HG03103 (cell line): ENCODE results near the gene DLGAP1.
"Not testable (repeated sequence)": the region's sequence is repeated elsewhere in the genome, so short reads cannot be mapped to it uniquely, and the experiment has no call there.

Source experiments
- ATAC-seq: cut with Tn5 transposase; IDR thresholded peaks from one replicate; pipeline ENCODE4 v1.9.1; 2021; ENCODE audit warnings: low read depth; ENCODE audit not compliant: unreplicated experiment

Gene DLGAP1

DNA sequence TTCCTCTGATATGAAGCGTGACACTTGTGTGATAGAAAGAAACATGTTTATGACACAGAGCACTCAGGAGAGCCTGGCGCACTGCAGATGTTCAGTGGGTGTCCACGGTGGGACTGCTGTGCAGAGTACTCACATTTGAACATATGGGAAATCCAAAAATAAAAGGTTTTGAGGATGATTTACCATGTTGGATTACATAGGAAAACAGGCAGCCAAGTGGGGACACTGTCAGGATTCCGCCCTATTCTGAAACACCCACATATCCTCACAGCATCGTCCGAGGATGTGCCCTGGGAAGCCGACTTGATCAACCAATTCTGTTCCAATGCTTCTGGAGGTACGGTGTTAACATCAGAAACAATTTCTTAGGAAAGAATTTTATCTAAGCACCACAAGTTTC is 741.4 kb downstream of the DLGAP1 start:
- no peak for ATAC-seq

DNA sequence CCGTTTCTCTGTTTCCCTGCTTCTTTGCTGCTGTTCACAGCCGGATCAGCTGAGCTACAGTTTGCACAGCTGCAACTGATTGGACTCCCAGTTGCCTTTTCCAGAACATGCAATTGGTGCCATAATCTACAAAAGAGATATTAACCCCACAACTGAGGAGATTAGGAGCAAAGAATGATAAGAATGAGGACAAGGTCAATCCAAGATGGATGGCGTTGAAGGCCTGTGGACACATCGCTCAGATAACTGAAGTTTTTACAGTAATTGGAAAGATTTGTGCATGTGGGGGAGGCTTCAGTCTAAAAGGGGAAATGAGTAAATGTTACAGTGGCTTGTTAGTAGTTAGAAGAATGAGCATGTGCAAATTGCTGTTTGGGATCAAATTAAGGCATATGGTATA is 741.9 kb downstream of the DLGAP1 start:
- no peak for ATAC-seq

DNA sequence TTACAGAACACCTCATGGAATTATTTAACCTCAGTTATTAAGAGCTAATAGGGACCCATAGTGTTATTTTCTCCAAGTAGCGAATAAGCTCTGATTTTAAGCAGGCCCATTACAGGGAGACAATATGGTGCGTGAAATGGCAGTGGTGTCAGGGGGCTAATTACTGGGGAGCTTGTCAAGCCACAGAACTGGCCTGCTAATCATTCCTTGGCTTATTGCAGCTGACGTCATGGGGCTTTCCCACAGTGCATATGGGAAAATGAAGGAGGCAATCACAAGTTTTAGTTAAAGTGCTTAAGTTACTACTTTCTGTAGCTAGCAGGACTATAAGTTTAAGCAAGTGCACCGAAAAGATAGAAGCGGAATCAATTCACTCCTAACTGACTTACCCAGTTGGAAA is 742.6 kb downstream of the DLGAP1 start:
- ATAC-seq, result no peak

DNA sequence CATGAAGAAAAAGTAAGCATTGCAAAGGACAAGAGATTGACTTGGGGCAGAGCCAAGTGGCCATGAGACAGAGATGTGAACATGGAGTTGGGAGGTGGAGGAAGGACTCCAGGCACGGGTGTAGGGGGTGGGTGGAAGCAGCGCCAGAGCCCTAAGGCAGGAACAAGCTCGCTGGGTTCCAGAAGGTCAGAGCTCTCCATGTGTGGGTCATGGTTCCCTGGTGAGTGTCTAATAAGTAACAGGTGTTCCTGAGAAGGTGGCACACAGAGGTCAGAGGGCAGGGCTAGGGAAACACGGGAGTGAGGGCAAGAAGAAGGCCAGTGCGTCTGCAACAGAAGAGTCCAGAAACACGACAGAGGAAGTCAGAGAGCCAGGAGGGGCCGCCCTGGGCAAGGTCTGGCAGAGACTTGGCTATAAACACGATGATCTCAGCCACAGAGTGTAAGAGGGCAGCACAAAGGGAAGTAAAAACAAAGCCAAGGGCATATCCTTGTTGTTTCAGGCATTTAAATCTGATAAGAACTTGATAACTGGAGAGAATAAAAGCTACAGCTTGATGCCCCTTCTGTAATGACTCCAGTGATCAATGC is 744.3 kb downstream of the DLGAP1 start:
- ATAC-seq, result no peak

DNA sequence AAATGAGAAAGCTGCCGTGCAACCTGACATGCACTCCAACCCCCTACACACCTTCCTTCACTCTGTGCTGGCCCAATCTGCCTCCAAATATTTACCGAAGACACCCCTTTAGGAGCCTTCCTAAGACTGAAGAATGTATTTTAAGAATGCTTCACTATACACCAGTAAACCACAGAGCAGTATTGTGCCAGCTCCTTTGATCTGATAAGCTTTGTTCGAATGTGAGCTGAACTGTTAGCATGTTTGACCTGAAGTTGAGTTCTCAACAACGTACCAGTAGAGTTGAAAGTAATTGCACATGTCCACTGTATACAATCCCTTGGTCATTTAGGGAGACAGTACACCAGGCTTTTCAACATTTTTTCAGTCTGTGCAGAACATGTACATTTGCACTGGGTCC is 745.9 kb downstream of the DLGAP1 start:
- no peak for ATAC-seq

DNA sequence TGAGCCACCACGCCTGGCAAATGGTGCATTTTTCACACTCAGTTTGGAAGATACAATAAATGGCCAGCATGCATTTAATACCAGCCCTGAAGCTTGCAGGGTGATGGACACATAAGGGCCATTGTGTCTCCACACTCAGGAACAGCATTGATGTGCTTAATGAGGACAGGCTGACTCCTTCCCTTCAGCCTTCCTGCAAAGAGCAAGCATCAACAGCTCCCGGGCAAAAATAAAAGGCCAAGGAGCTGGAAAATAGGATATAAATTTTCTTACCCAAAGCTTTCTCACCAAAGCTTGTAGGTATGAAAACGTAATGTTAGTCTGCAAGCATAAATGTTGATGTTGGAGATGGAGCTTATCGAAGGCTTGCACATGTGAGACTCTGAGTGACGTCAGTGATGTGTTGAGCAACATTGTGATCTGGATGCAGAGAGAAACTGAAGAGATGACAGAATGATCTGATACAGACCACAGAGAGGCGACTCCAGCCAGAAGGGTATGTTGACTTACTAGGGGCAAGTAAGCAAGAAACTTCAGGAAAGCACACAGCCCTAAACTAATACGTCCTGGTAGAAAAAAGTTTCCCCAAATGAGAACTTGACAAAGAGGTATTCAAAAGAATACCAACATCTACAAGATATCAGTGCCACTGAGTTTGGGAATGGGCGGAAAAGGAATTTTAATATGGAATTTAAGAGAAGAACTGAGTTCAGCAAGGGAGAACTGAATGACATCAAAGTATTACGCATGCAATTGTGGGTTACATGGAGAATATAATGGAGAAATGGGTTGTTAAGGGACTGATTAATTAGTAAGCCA is 748.6 kb downstream of the DLGAP1 start:
- no peak for ATAC-seq

DNA sequence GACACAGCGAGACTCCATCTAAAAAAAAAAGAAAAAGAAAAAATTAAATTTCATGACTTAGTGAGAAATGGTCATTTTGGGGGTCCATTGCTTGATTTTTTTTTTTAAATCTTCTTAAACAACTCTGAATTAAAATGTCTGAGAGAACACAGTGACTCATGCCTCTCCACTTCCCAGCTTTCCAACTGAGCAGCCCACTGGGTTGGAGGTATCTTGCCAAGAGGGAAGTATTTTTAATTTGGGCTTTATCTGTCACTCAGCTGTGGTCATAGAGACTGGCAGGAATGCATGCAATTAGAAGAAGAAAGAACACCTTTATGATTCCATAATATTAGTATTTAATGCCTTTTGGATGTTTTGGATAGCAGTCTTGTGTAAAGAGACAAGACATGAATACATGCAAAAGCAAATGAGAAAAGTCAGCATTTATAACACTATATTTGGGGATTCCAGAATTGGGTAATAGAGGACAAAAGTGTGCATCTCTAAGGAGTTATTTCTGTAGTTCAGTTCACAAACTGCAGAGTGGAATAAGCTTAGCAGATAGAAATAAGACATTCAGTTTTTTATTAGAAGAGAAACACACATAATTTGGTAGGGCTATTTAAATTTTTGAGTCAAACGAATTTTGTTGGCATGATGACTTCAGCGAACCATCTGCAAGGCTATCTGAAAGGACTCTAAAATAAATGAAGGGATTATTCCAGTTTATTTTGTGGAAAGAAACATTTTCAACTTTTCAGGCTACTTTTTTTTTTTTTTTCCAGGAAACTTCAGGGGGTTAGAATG is 750.4 kb downstream of the DLGAP1 start:
- no peak for ATAC-seq

DNA sequence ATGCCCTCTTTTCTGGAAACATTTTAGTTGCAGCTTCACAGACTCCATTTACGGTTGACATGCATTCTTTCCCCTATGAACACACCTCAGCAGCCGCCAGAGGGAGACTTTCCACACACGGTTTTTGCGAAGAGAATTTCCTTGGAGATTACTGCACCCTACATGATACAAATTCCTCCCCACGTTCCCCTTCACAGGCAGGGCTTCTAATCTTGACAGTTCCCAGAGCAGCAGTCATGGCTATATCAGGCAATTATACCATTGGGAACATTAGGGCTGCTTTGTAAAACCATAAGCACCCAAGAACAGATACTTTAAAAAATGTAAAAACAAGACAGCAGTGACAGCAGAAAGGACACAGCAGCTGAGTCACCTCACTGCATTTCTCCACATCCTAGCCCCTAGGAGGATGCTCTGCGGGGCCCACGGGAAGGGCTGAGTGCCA is 751.4 kb downstream of the DLGAP1 start:
- no peak for ATAC-seq

DNA sequence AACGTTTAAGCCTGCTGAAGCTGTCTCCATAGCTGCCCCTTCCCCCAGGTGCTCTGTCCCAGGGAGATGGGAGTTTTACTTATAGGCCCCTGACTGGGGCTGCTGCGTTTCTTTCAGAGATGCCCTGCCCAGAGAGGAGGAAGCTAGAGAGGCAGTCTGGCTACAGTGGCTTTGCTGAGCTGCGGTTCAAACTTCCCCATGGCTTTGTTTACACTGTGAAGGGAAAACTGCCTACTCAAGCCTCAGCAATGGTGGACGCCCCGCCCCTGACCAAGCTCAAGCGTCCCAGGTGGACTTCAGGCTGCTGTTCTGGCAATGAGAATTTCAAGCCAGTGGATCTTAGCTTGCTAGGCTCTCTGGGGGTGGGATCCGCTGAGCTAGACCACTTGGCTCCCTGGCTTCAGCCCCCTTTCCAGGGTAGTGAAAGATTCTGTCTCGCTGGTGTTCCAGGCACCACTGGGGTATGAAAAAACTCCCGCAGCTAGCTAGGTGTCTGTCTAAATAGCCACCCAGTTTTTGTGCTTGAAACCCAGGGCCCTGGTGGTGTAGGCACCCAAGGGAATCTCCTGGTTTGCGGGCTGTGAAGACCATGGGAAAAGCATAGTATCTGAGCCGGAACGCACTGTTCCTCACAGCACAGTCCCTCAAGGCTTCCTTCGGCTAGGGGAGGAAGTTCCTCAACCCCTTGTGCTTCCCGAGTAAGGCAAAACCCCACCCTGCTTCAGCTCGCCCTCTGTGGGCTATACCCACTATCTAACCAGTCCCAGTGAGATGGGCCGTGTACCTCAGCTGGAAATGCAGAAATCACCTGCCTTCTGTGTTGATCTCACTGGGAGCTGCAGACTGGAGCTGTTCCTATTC is 755.2 kb downstream of the DLGAP1 start:
- not testable (repeated sequence) for ATAC-seq

DNA sequence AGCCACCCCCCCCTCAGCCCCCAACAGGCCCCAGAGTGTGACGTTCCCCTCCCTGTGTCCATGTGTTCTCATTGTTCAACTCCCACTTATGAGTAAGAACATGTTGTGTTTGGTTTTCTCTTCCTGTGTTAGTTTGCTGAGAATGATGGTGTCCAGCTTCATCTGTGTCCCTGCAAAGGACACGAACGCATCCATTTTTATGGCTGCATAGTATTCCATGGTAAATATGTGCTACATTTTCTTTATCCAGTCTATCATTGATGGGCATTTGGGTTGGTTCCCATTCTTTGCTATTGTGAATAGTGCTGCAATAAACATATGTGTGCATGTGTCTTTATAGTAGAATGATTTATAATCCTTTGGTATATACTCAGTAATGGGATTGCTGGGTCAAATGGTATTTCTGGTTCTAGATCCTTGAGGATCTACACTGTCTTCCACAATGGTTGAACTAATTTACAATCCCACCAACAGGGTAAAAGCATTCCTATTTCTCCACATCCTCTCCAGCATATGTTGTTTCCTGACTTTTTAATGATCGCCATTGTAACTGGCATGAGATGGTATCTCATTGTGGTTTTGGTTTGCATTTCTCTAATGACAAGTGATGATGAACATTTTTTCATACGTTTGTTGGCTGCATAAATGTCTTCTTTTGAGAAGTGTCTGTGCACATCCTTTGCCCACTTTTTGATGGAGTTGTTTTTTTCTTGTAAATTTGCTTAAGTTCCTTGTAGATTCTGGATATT is 760.9 kb downstream of the DLGAP1 start:
- not testable (repeated sequence) for ATAC-seq

DNA sequence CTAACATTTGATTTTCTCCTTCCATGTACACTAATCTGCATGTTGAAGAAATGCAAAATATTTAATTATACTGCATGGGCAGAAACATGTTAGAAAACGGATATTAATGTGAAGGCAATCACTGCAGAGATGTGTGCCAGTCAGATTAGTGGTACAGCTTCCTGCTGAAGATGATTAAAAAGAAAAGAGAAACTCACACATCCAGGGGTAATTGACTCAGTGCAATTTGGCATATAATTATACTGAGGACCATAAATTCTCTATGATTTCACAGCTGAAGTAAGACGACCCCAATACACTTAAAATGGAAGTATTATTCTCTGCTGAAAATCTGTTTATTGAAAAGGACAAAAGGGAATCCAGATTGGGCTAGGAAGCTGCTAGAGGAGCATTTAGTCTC is 761.7 kb downstream of the DLGAP1 start:
- ATAC-seq, result no peak

DNA sequence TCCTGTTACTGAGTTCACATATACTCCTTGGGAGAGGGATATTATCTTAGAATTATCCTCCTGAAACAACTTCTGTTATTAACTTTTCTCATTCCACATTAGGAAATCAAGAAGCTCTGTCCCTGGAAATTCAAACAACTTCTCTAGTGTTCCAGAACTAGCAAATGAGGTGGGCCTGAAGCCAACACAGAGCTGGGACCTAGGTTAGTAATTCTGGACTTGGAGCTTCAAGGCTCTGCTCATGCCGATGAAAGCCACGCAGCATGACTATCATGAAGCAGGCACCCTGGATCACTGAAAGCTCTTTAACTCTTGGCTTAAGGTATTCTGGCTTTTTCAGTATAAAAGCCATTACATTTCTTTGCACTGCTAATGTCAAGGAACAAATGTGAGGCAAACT is 762.4 kb downstream of the DLGAP1 start:
- no peak for ATAC-seq

DNA sequence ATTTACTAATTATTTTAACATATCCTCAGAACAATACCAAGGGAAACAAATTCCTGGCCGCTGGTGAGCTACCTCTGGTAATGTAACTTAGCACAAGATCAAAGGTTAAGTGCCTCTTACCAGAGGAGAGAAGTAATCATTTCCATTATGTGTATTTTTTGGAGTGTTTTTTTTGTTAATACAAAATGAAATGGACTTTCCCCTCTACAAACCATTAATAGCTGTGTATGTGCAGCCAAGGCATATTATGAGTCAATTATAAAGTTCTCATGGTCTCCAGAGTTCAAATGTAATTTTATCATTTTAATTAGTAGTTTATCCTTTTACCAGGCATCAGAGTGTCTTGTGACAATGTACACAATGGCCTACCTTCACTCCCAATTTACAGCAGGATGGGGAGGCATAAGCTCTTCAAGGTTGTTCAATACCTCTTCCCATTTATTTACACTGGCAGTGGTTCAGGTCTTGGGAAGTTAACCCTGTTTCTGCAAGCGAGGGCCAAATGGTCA is 762.9 kb downstream of the DLGAP1 start:
- no peak for ATAC-seq

DNA sequence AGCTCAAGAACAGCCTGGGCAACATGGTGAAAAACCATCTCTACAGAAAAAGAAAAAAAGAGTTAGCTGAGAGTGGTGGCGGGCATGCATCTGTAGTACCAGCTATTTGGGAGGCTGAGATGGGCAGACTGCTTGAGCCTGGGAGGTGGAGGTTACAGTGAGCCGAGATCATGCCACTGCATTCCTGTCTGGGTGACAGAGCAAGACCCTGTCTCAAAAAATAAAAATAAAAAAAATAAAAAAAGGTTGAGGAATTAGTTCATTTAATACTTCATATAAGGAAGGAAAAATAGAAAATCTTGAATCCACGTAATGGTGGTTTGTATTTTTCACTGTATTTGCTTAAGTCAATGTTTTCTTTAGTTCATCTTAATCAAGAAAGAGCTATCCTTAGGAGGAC is 763.4 kb downstream of the DLGAP1 start:
- no peak for ATAC-seq

DNA sequence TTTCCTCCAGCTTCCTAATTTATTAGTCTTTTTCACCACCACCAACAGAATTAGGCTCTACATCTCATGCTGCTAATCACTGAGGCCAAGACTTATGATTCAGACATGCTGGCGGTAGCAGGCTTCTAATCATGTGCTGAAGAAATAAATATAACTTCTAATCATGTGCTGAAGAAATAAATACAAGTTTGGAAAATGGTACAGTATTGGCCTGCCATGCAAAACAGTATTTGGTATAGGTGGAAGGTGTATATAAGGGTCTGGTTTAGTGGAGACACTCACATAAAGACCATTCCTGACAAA is 764.4 kb downstream of the DLGAP1 start:
- no peak for ATAC-seq

DNA sequence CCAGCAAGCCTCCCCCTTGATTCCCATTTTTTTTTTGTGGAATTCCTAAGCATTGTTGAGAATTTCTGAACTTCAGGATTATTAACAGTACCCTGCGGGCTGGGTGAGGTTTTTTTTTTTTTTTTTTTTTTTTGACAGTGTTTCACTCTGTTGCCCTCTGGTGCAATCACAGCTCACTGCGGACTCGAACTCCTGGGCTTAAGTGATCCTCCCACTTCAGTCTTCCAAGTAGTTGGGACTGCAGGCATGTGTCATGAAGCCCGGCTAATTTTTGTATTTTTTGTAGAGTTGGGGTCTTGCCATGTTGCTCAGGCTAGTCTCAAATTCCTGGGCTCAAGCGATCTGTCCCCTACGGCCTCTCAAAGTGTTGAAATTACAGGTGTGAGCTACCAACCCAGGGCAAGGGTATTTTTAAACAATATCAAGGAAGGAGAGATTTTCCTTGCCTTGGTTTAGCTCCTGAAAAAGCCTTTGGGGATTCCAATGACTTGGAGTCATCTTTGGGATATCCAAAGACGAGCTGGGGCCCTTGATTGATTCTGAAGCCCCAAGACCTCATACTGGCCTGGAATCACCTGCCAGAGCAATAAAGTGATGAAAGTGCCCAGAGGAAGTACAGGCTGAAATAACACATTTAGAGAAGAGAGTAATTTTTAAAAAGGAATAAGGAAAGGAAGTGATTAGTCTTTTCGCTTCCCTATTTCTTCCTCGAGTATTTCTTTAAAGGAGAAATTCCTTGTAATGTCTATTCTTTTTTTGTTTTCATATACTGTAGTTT is 764.9 kb downstream of the DLGAP1 start:
- ATAC-seq, result no peak

DNA sequence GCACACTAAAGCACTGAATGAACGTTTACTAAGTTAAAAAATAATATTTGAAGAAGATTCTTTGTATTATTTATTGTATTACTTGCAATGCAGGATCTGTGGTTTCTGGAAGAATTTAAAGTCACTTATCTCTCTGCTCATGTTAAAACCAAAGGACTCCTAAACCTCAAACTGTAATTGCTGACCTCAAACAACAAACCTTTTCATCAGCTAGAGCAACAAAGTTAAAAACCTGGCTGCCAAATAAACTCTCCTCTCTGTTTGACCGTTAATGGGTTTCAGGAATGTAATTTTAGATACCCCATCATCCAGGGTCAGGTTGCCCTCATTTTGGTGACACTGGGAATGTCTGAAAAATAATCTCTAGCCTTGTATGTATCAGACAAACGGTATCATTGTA is 766.0 kb downstream of the DLGAP1 start:
- no peak for ATAC-seq

DNA sequence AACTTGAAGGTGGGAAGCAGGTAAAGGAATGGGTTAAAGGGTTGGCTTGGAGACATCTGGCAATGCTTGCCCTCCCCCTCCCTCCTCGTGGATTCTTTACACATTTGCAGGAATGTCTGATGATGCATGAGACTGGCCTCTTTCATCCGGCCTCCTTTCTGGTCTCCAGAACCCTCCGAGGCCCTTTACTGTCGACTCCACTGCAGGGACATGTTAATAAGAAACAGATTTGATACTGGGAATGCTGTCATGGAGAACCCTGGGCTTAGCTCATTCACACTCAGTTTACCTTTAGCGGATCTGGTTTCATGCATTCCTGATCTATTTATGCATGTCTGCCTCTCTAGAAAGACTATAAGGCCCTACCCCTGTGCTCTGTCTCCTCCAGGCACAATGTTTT is 766.4 kb downstream of the DLGAP1 start:
- ATAC-seq, result no peak

DNA sequence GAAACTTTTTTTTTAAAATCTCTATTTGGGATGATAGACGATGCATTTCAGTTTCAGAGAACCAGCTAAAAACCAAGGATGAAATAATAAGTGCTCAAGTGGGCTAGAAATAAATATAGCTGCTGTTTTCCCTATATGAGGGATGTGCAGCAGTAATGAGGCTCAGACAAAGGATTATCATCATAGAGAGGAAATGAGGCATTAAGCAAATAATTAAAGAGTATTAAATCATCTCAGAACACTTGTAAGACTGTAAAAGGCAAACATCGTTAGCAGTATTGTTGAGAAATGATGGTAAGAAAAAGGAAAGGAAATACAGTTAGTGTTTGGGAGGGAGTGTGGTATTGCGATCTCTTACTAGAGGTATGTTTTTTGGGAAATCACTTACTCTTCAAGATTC is 771.6 kb downstream of the DLGAP1 start:
- ATAC-seq, result no peak
